Left lung (tissue), 10 donors: ENCODE measurements around the gene G6PC1. TPM values are rescaled to one million over a fixed set of nuclear protein-coding genes. Genes with fewer than 3 reads are reported as not detected.
"Not testable (repeated sequence)": the region's sequence is repeated elsewhere in the genome, so short reads cannot be mapped to it uniquely, and the experiment has no call there.

Experiments
- ATAC-seq: fragments of 200-7000 bp; cut with Tn5 transposase; one replicate; pipeline ENCODE4 v1.9.1; 2020; ENCODE audit warnings: moderate library complexity
- DNase-seq, 4 donors: peaks; one replicate each; pipeline ENCODE4 v3.0.0-alpha.2; 2013 to 2020
- H3K27ac ChIP-seq, 2 donors: fragments of 200-600 bp; sonication (generic) in 1 of 2; one replicate each; pipeline versions ENCODE4 v1.5.0 to v1.8.0; 2020 to 2021
- H3K27me3 ChIP-seq, 2 donors: fragments of 200-600 bp; sonication (generic) in 1 of 2; one replicate each; pipeline versions ENCODE4 v1.5.0 to v1.8.0; 2020 to 2021
- H3K36me3 ChIP-seq, 2 donors: fragments of 200-600 bp; sonication (generic) in 1 of 2; one replicate each; pipeline versions ENCODE4 v1.5.0 to v1.8.0; 2020 to 2021
- H3K4me1 ChIP-seq, 2 donors: fragments of 200-600 bp; one replicate each; pipeline ENCODE4 v1.8.0; 2021
- H3K4me3 ChIP-seq, 2 donors: fragments of 200-600 bp; sonication (generic) in 1 of 2; one replicate each; pipeline versions ENCODE4 v1.5.0 to v1.8.0; 2020 to 2021; ENCODE audit warnings: mild to moderate bottlenecking in 1 of 2
- H3K9me3 ChIP-seq, 2 donors: fragments of 200-600 bp; sonication (generic) in 1 of 2; one replicate each; pipeline versions ENCODE4 v1.5.0 to v1.8.0; 2020 to 2021
- CTCF ChIP-seq, 2 donors: fragments of 200-600 bp; sonication (generic) in 1 of 2; IDR thresholded peaks; one replicate each; pipeline versions ENCODE4 v1.5.0 to v1.8.0; 2021; ENCODE audit warnings: antibody characterized with exemption in 2 of 2
- intact Hi-C, 2 donors: fragments of 100-400 bp; cut with DNase I; formaldehyde crosslinking; loops; one replicate each; pipeline versions ENCODE4 v1.11.2 to v1.14.2; 2022
- polyA plus RNA-seq, 6 donors: library from polyadenylated mRNA; unstranded; fragments of 120-200 nt; gene quantifications; one replicate each; pipeline ENCODE4 v1.2.1, GENCODE V29; 2013; ENCODE audit not compliant: insufficient read length in 6 of 6
- total RNA-seq, 2 donors: library from RNA; stranded (reverse); fragmentation: NEBNext Ultra II Directional; extraction: Animal tissue kit (Norgen Biotek cat#: 25700); gene quantifications; one replicate each; pipeline ENCODE4 v1.2.1, GENCODE V29; 2021
- donor health status: DM: no; HTN: yes; CAD: no.
- donor health status: DM: no; HTN: no; CAD: no.

G6PC1 gene
- total and polyA plus RNA-seq, 8 donors, result 0.06 to 0.17 (median 0.10) TPM; not detected in 5

GRCh38 chr17:42865638-42866094 lies 34.9 kb upstream of the G6PC1 start:
- peaks cover 0 to 5% of the 10 kb centered on the region in 2 donors for H3K9me3 ChIP-seq
- no peak for DNase-seq
- H3K27ac ChIP-seq, result no peak overlapping the region
- no peaks in the 10 kb centered on the region for H3K36me3 ChIP-seq
- peaks cover 0 to 6% of the 10 kb centered on the region in 2 donors for H3K4me1 ChIP-seq
- TF ChIP-seq CTCF (IDR thresholded peaks at IDR 0.05), result no peak
- ATAC-seq, result no peak
- H3K4me3 ChIP-seq, result no peak overlapping the region
- no peaks in the 10 kb centered on the region for H3K27me3 ChIP-seq
- intact Hi-C loops, result no loop called here

GRCh38 chr17:42866216-42866615 lies 34.4 kb upstream of the G6PC1 start:
- Histone ChIP-seq H3K4me3 (no peak overlapping the region), H3K27ac (no peak overlapping the region), H3K9me3 (peaks cover 0 to 6% of the 10 kb centered on the region in 2 donors), H3K36me3 (no peaks in the 10 kb centered on the region), H3K4me1 (peaks cover 0 to 6% of the 10 kb centered on the region in 2 donors), H3K27me3 (no peaks in the 10 kb centered on the region)
- no peak for ATAC-seq
- TF ChIP-seq CTCF (IDR thresholded peaks at IDR 0.05), result no peak
- no peak for DNase-seq
- intact Hi-C loops, result no loop called here

GRCh38 chr17:42866631-42867575 lies 33.7 kb upstream of the G6PC1 start:
- Histone ChIP-seq H3K27ac (no peak overlapping the region), H3K4me3 (no peak overlapping the region), H3K4me1 (peaks cover 0 to 6% of the 10 kb centered on the region in 2 donors), H3K27me3 (no peaks in the 10 kb centered on the region), H3K36me3 (no peaks in the 10 kb centered on the region), H3K9me3 (peaks cover 0 to 6% of the 10 kb centered on the region in 2 donors)
- no peak for TF ChIP-seq CTCF (IDR thresholded peaks at IDR 0.05)
- DNase-seq (no peak), ATAC-seq (no peak)
- intact Hi-C loops, result no loop called here

- H3K4me1 ChIP-seq, H3K36me3 ChIP-seq, intact Hi-C loops, ATAC-seq, H3K27ac ChIP-seq, DNase-seq, H3K27me3 ChIP-seq, H3K9me3 ChIP-seq, H3K4me3 ChIP-seq: not testable (repeated sequence)
These were observed 32.8 kb upstream of the G6PC1 start for GRCh38 chr17:42867694-42868261.

- H3K27me3 ChIP-seq, result no peaks in the 10 kb centered on the region
- intact Hi-C loops, result no loop called here
- DNase-seq, result no peak
- no peaks in the 10 kb centered on the region for H3K36me3 ChIP-seq
- H3K4me3 ChIP-seq, result no peak overlapping the region
- peaks cover 0 to 6% of the 10 kb centered on the region in 2 donors for H3K9me3 ChIP-seq
- peaks cover 0 to 6% of the 10 kb centered on the region in 2 donors for H3K4me1 ChIP-seq
- H3K27ac ChIP-seq, result no peak overlapping the region
- no peak for ATAC-seq
- TF ChIP-seq CTCF (IDR thresholded peaks at IDR 0.05), result no peak
These were observed 32.3 kb upstream of the G6PC1 start for GRCh38 chr17:42868338-42868737.
